Right lung (tissue), 5 donors: ENCODE results near the gene TSPAN16. TPM values are rescaled to one million over a fixed set of nuclear protein-coding genes. Genes with fewer than 3 reads are reported as not detected.

Source experiments
- polyA plus RNA-seq, 5 donors: library from polyadenylated mRNA; unstranded; fragments of 120-200 nt; gene quantifications; one replicate each; pipeline versions ENCODE4 v1.2.1 to v1.2.3, GENCODE V29; 2013; ENCODE audit warnings: inconsistent platforms in 1 of 5, low replicate concordance in 1 of 5; ENCODE audit not compliant: insufficient read length in 5 of 5, insufficient read depth in 1 of 5

Gene TSPAN16
- polyA plus RNA-seq, 5 donors = 0.17 TPM; not detected in 4

Other genes with a start within 250 kb of the TSPAN16 start
- 10 to 100 TPM; 11.1 to 39.2 (median 23.0) TPM for gene LDLR, start 206.7 kb upstream of the TSPAN16 start, polyA plus RNA-seq
- 10 to 100 TPM; 15.4 to 34.8 (median 24.9) TPM for gene SPC24, start 140.4 kb upstream of the TSPAN16 start, polyA plus RNA-seq
- gene KANK2, start 98.6 kb upstream of the TSPAN16 start, polyA plus RNA-seq = 100 to 1,000 TPM; 218 to 306 (median 249) TPM
- gene ANGPTL8, start 56.5 kb upstream of the TSPAN16 start, polyA plus RNA-seq = 1 to 10 TPM in 2 of 5 donors, under 1 TPM in 3; 0.41 to 1.2 (median 0.81) TPM
- gene DOCK6, start 33.6 kb upstream of the TSPAN16 start, polyA plus RNA-seq = 10 to 100 TPM; 55.4 to 95.2 (median 77.7) TPM
- 10 to 100 TPM; 13.6 to 22.3 (median 16.6) TPM for gene RAB3D, start 43.5 kb downstream of the TSPAN16 start, polyA plus RNA-seq
- gene TMEM205, start 50.1 kb downstream of the TSPAN16 start, polyA plus RNA-seq = 10 to 100 TPM; 66.0 to 99.0 (median 79.6) TPM
- gene CCDC159, start 50.4 kb downstream of the TSPAN16 start, polyA plus RNA-seq = 10 to 100 TPM; 34.9 to 52.9 (median 45.6) TPM
- 10 to 100 TPM; 16.2 to 32.3 (median 22.1) TPM for gene PLPPR2, start 59.3 kb downstream of the TSPAN16 start, polyA plus RNA-seq
- gene SWSAP1, start 78.5 kb downstream of the TSPAN16 start, polyA plus RNA-seq = 1 to 10 TPM; 2.0 to 3.5 (median 2.2) TPM
- 10 to 100 TPM; 22.1 to 32.5 (median 27.2) TPM for gene EPOR, start 88.2 kb downstream of the TSPAN16 start, polyA plus RNA-seq
- 10 to 100 TPM; 39.4 to 57.9 (median 50.5) TPM for gene RGL3, start 123.2 kb downstream of the TSPAN16 start, polyA plus RNA-seq
- 1 to 10 TPM in 4 of 5 donors, under 1 TPM in 1; 0.59 to 2.5 (median 2.4) TPM for gene ODAD3, start 139.0 kb downstream of the TSPAN16 start, polyA plus RNA-seq
- gene PRKCSH, start 139.5 kb downstream of the TSPAN16 start, polyA plus RNA-seq = 100 to 1,000 TPM; 223 to 345 (median 265) TPM
- under 1 TPM in 4 of 5 donors, not detected in 1; 0.05 to 0.19 (median 0.11) TPM for gene ELAVL3, start 184.9 kb downstream of the TSPAN16 start, polyA plus RNA-seq
- 1 to 10 TPM; 7.4 to 9.6 (median 8.5) TPM for gene ZNF653, start 209.7 kb downstream of the TSPAN16 start, polyA plus RNA-seq
- gene ECSIT, start 233.0 kb downstream of the TSPAN16 start, polyA plus RNA-seq = 10 to 100 TPM; 26.9 to 44.8 (median 32.0) TPM
- 10 to 100 TPM in 2 of 5 donors, 1 to 10 TPM in 3; 4.2 to 21.1 (median 9.8) TPM for gene CNN1, start 242.7 kb downstream of the TSPAN16 start, polyA plus RNA-seq